H9 (cell line): ENCODE measurements around the gene PI4K2A. TPM values are rescaled to one million over a fixed set of nuclear protein-coding genes. Genes with fewer than 3 reads are reported as not detected.

Source experiments
- DNase-seq: peaks from one replicate; pipeline ENCODE4 v3.0.0-alpha.2; 2017
- H2AFZ ChIP-seq: one replicate; pipeline ENCODE4 v1.6.1; 2013; ENCODE audit warnings: mild to moderate bottlenecking, low read length, control low read depth, moderate library complexity
- H2AK5ac ChIP-seq: 2 replicates; pipeline ENCODE4 v1.6.1; 2013; ENCODE audit warnings: low read length, control low read depth, mixed read lengths; ENCODE audit not compliant: insufficient read length
- H2BK120ac ChIP-seq: one replicate; pipeline ENCODE4 v1.6.1; 2013; ENCODE audit warnings: low read depth, mild to moderate bottlenecking, low read length, control low read depth, inconsistent platforms; ENCODE audit not compliant: poor library complexity, severe bottlenecking
- H2BK12ac ChIP-seq: 2 replicates; pipeline ENCODE4 v1.6.1; 2013; ENCODE audit warnings: low read length, control low read depth, mixed read lengths, low read depth; ENCODE audit not compliant: insufficient read length
- H2BK15ac ChIP-seq: 2 replicates; pipeline ENCODE4 v1.6.1; 2013; ENCODE audit warnings: low read depth, low read length, control low read depth
- H2BK20ac ChIP-seq: one replicate; pipeline ENCODE4 v1.6.1; 2013; ENCODE audit warnings: low read depth, mild to moderate bottlenecking, low read length, control low read depth, inconsistent platforms; ENCODE audit not compliant: poor library complexity, severe bottlenecking
- H2BK5ac ChIP-seq: 2 replicates; pipeline ENCODE4 v1.6.1; 2013; ENCODE audit warnings: low read length, control low read depth, mixed read lengths; ENCODE audit not compliant: insufficient read length
- H3K14ac ChIP-seq: 2 replicates; pipeline ENCODE4 v1.6.1; 2013; ENCODE audit warnings: low read length, control low read depth; ENCODE audit not compliant: insufficient read depth
- H3K18ac ChIP-seq: 2 replicates; pipeline ENCODE4 v1.6.1; 2013; ENCODE audit warnings: low read depth, mild to moderate bottlenecking, mixed read lengths, low read length, control low read depth; ENCODE audit not compliant: insufficient read length
- H3K23ac ChIP-seq: 2 replicates; pipeline ENCODE4 v1.6.1; 2013; ENCODE audit warnings: low read length, control low read depth, mixed read lengths, low read depth; ENCODE audit not compliant: insufficient read length
- H3K23me2 ChIP-seq: 2 replicates; pipeline ENCODE4 v1.6.1; 2013; ENCODE audit warnings: low read depth, mild to moderate bottlenecking, mixed read lengths, low read length, control low read depth; ENCODE audit not compliant: insufficient read length, poor library complexity, severe bottlenecking
- H3K27ac ChIP-seq: 2 replicates; pipeline ENCODE4 v1.5.1; 2013; ENCODE audit warnings: low read length, control low read depth, mixed read lengths, low read depth; ENCODE audit not compliant: insufficient read length
- H3K27me3 ChIP-seq: 2 replicates; pipeline ENCODE4 v1.6.1; 2013; ENCODE audit warnings: low read length, control low read depth, inconsistent platforms; ENCODE audit not compliant: insufficient read depth
- H3K4ac ChIP-seq: 2 replicates; pipeline ENCODE4 v1.6.1; 2013; ENCODE audit warnings: low read depth, mild to moderate bottlenecking, control low read depth, inconsistent platforms, low read length, moderate library complexity
- H3K4me1 ChIP-seq: 2 replicates; pipeline ENCODE4 v1.6.1; 2013; ENCODE audit warnings: low read length, control low read depth, inconsistent platforms; ENCODE audit not compliant: insufficient read depth
- H3K4me2 ChIP-seq: 2 replicates; pipeline ENCODE4 v1.6.1; 2013; ENCODE audit warnings: low read length, control low read depth, mixed read lengths; ENCODE audit not compliant: insufficient read length, insufficient read depth
- H3K56ac ChIP-seq: 2 replicates; pipeline ENCODE4 v1.6.1; 2013; ENCODE audit warnings: low read depth, mild to moderate bottlenecking, mixed read lengths, low read length, control low read depth; ENCODE audit not compliant: insufficient read length
- H3K79me1 ChIP-seq: 2 replicates; pipeline ENCODE4 v1.6.1; 2013; ENCODE audit warnings: low read depth, mild to moderate bottlenecking, moderate library complexity, low read length, control low read depth, inconsistent platforms; ENCODE audit not compliant: insufficient read depth, poor library complexity, severe bottlenecking
- H3K79me2 ChIP-seq: 2 replicates; pipeline ENCODE4 v1.6.1; 2013; ENCODE audit warnings: low read length, control low read depth, inconsistent platforms; ENCODE audit not compliant: insufficient read depth
- H3K9ac ChIP-seq: 2 replicates; pipeline ENCODE4 v1.6.1; 2013; ENCODE audit warnings: low read length, control low read depth, mixed read lengths; ENCODE audit not compliant: insufficient read length; ENCODE audit errors: extremely low read depth
- H3K9me3 ChIP-seq: one replicate; pipeline ENCODE4 v1.6.1; 2013; ENCODE audit warnings: low read depth, low read length, inconsistent platforms; ENCODE audit not compliant: control insufficient read depth
- H3T11ph ChIP-seq: one replicate; pipeline ENCODE4 v1.6.1; 2013; ENCODE audit warnings: mild to moderate bottlenecking, low read length, control low read depth, inconsistent platforms
- H4K20me1 ChIP-seq: one replicate; pipeline ENCODE4 v1.6.1; 2013; ENCODE audit not compliant: control insufficient read depth, insufficient read length, insufficient read depth
- H4K5ac ChIP-seq: 2 replicates; pipeline ENCODE4 v1.6.1; 2013; ENCODE audit warnings: low read depth, mild to moderate bottlenecking, mixed read lengths, low read length, control low read depth; ENCODE audit not compliant: insufficient read length
- H4K8ac ChIP-seq: replicated peaks from 2 replicates; pipeline ENCODE4 v1.6.1; 2013; ENCODE audit warnings: low read length, control low read depth, mixed read lengths, low read depth; ENCODE audit not compliant: insufficient read length
- H4K91ac ChIP-seq: 2 replicates; pipeline ENCODE4 v1.6.1; 2013; ENCODE audit warnings: low read depth, mild to moderate bottlenecking, moderate library complexity, mixed read lengths, low read length, control low read depth; ENCODE audit not compliant: insufficient read length
- H3K27ac Mint-ChIP-seq, 3 experiments: 2 replicates in 2 of 3; 3 replicates in 1 of 3; pipeline ENCODE4 v1.8.0; 2020 to 2021; ENCODE audit warnings: mixed read lengths in 3 of 3, mild to moderate bottlenecking in 1 of 3, moderate library complexity in 1 of 3
- H3K27me3 Mint-ChIP-seq: 2 replicates; pipeline ENCODE4 v1.8.0; 2021; ENCODE audit warnings: low read depth, mild to moderate bottlenecking, moderate library complexity, mixed read lengths
- H3K36me3 Mint-ChIP-seq, 3 experiments: 2 replicates in 2 of 3; 3 replicates in 1 of 3; pipeline ENCODE4 v1.8.0; 2020 to 2021; ENCODE audit warnings: low read depth in 3 of 3, mixed read lengths in 3 of 3; ENCODE audit not compliant: insufficient read depth in 1 of 3
- H3K4me1 Mint-ChIP-seq, 2 experiments: 2 replicates each; pipeline ENCODE4 v1.8.0; 2020; ENCODE audit warnings: mixed read lengths in 2 of 2
- H3K4me3 Mint-ChIP-seq, 2 experiments: 2 replicates in 1 of 2; 3 replicates in 1 of 2; pipeline ENCODE4 v1.8.0; 2020 to 2021; ENCODE audit warnings: mild to moderate bottlenecking in 2 of 2, mixed read lengths in 2 of 2, moderate library complexity in 1 of 2
- H3K9me3 Mint-ChIP-seq, 2 experiments: 2 replicates in 1 of 2; 3 replicates in 1 of 2; pipeline ENCODE4 v1.8.0; 2020; ENCODE audit warnings: mild to moderate bottlenecking in 2 of 2, mixed read lengths in 2 of 2, moderate library complexity in 1 of 2
- CTCF ChIP-seq: fragments of 200-600 bp; sonication (generic); conservative IDR thresholded peaks from 3 replicates; pipeline ENCODE4 v1.8.0; 2021; ENCODE audit warnings: antibody characterized with exemption, mild to moderate bottlenecking
- WGBS: extraction: QIAGEN DNeasy Blood & Tissue Kit; methylation state at CpG from one replicate; pipeline ENCODE4 v1.1.7; 2013; ENCODE audit warnings: missing lambda C conversion rate, low lambda C conversion rate, mixed read lengths; ENCODE audit not compliant: insufficient read length; ENCODE audit errors: extremely low coverage; 5-methylcytosine and 5-hydroxymethylcytosine counted together
- total RNA-seq: library from RNA; stranded (reverse); gene quantifications from 2 replicates; pipeline ENCODE4 v1.2.1, GENCODE V29; 2021

Gene PI4K2A
- total RNA-seq, 1 experiment from 2014 or later: 30.9 TPM

- H3K36me3 Mint-ChIP-seq: 0 out of 7 replicates have a peak, but pooled peaks cover 3 to 5% (median 4%) of the 10 kb centered on the region in 3 experiments
- no peaks in the 10 kb centered on the region for H4K20me1 ChIP-seq
- H3K9ac ChIP-seq: no peak overlapping the region
- no peaks in the 10 kb centered on the region for H3K9me3 Mint-ChIP-seq
- no peak for DNase-seq
- no peak overlapping the region for H3K4me3 Mint-ChIP-seq
- H2AK5ac ChIP-seq: no peak overlapping the region
- TF ChIP-seq CTCF: no peak
- no CpG with 5 or more reads among the region's 4 CpGs for WGBS
- no peak overlapping the region for H4K5ac ChIP-seq
- no peak overlapping the region for H2AFZ ChIP-seq
- H2BK20ac ChIP-seq: no peak overlapping the region
- H3K56ac ChIP-seq: no peak overlapping the region
- no peak overlapping the region for H3K23ac ChIP-seq
- H3K27ac Mint-ChIP-seq: no peak overlapping the region
- no peak overlapping the region for H3K4me2 ChIP-seq
- no peak overlapping the region for H3K14ac ChIP-seq
- no peak overlapping the region for H3K18ac ChIP-seq
- H3K9me3 ChIP-seq: no peaks in the 10 kb centered on the region
- no peaks in the 10 kb centered on the region for H3K79me1 ChIP-seq
- no peak overlapping the region for H2BK12ac ChIP-seq
- H3K4me1 ChIP-seq: no peaks in the 10 kb centered on the region
- H4K91ac ChIP-seq: no peak overlapping the region
- H3K4ac ChIP-seq: no peak overlapping the region
- no peak overlapping the region for H2BK5ac ChIP-seq
- H3K79me2 ChIP-seq: no peaks in the 10 kb centered on the region
- H2BK15ac ChIP-seq: no peak overlapping the region
- no peaks in the 10 kb centered on the region for H3K27me3 Mint-ChIP-seq
- no peak overlapping the region for H3T11ph ChIP-seq
- no peak overlapping the region for H3K27ac ChIP-seq
- no peaks in the 10 kb centered on the region for H3K4me1 Mint-ChIP-seq
- H3K27me3 ChIP-seq: no peaks in the 10 kb centered on the region
- H4K8ac ChIP-seq: no peak overlapping the region
- no peaks in the 10 kb centered on the region for H3K23me2 ChIP-seq
- no peak overlapping the region for H2BK120ac ChIP-seq
Measured at GRCh38 chr10:97618285-97618684, 22.2 kb upstream of the PI4K2A start.
